MM.1S (cell line): ENCODE measurements around the gene ADAMTS15.

ENCODE experiments used
- EZH2 ChIP-seq: fragments of 300-600 bp; sonication (generic); optimal IDR thresholded peaks from 2 replicates; pipeline ENCODE3; 2017; ENCODE audit warnings: low read depth, mild to moderate bottlenecking, antibody characterized with exemption, low read length, mixed read lengths
- TF ChIP-seq, protein P1 (sequence below): fragments of 300-600 bp; sonication (generic); IDR thresholded peaks from 2 replicates; pipeline ENCODE4 v1.5.1; 2016; ENCODE audit warnings: antibody characterized with exemption, low read length, mixed read lengths

DNA sequence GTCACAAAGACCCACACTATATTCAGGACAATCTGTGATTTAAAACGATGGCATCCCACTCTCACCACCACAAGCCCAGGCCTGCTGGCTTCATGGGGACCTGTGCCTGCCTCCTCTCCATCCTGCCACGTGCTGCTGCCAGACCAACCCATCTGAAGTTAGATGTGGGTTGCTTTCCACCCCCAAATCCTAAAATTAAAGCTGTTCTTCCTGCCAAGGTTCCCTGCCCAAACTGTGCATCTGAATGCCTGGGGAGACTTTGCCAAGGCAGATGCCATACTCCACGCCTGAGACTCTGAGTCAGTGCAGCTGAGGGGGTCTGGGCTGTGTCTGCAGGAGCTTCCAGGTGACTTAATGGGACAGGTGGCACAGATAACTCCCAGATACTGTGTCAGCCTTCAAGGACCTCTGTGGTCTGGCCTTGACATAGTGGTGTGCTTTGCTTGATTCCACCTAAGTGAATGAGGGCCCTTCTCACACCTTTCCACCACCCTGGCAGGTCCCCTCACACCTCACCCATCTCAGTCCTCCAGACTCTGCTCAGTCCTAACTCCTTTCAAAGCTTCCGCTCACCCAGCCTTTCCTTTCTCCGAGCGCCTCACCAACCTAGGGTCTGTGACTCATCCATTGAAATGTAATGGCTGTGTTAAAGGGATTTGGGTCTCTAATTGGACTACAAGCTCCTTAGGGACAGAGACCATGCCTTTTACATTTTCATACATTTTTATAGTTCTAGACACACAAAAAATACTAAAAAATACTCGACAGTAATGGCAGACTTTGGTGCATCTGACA, 38.7 kb upstream of the ADAMTS15 start:
- TF ChIP-seq, protein P1, sequence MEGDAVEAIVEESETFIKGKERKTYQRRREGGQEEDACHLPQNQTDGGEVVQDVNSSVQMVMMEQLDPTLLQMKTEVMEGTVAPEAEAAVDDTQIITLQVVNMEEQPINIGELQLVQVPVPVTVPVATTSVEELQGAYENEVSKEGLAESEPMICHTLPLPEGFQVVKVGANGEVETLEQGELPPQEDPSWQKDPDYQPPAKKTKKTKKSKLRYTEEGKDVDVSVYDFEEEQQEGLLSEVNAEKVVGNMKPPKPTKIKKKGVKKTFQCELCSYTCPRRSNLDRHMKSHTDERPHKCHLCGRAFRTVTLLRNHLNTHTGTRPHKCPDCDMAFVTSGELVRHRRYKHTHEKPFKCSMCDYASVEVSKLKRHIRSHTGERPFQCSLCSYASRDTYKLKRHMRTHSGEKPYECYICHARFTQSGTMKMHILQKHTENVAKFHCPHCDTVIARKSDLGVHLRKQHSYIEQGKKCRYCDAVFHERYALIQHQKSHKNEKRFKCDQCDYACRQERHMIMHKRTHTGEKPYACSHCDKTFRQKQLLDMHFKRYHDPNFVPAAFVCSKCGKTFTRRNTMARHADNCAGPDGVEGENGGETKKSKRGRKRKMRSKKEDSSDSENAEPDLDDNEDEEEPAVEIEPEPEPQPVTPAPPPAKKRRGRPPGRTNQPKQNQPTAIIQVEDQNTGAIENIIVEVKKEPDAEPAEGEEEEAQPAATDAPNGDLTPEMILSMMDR, result no peak
- TF ChIP-seq EZH2, result no peak
